GM23338 (cell line): ENCODE results near the gene RASGRP1. TPM values are rescaled to one million over a fixed set of nuclear protein-coding genes. Genes with fewer than 3 reads are reported as not detected.

Source experiments
- ATAC-seq: fragments of 200-7000 bp; cut with Tn5 transposase; 3 replicates; pipeline ENCODE4 v1.9.1; 2020
- DNase-seq: peaks from one replicate; pipeline ENCODE4 v3.0.0-alpha.2; 2015; ENCODE audit warnings: low spot score
- H2AFZ ChIP-seq: fragments of 200-600 bp; sonication (generic); 2 replicates; pipeline ENCODE4 v1.8.0; 2016; ENCODE audit warnings: antibody characterized with exemption, mild to moderate bottlenecking, moderate library complexity
- H3F3A ChIP-seq: fragments of 200-600 bp; sonication (generic); replicated peaks from 2 replicates; pipeline ENCODE4 v1.8.0; 2017; ENCODE audit warnings: antibody characterized with exemption, mixed run types, low read depth
- H3K27ac ChIP-seq: fragments of 200-600 bp; sonication (generic); 2 replicates; pipeline ENCODE4 v1.6.1; 2016; ENCODE audit warnings: low read depth
- H3K27me3 ChIP-seq: fragments of 200-600 bp; sonication (generic); 2 replicates; pipeline ENCODE4 v1.8.0; 2016; ENCODE audit warnings: mild to moderate bottlenecking, mixed run types, moderate library complexity; ENCODE audit not compliant: insufficient read depth
- H3K36me3 ChIP-seq: fragments of 200-600 bp; sonication (generic); 2 replicates; pipeline ENCODE4 v1.8.0; 2016; ENCODE audit warnings: mild to moderate bottlenecking; ENCODE audit not compliant: insufficient read depth
- H3K4me1 ChIP-seq: fragments of 200-600 bp; sonication (generic); 2 replicates; pipeline ENCODE4 v1.8.0; 2016; ENCODE audit warnings: mild to moderate bottlenecking, moderate library complexity; ENCODE audit not compliant: insufficient read depth
- H3K4me2 ChIP-seq: fragments of 200-600 bp; sonication (generic); 2 replicates; pipeline ENCODE4 v1.7.1; 2017; ENCODE audit warnings: mixed run types
- H3K4me3 ChIP-seq: fragments of 200-600 bp; sonication (generic); 2 replicates; pipeline ENCODE4 v1.6.1; 2016; ENCODE audit warnings: mixed run types
- H3K79me2 ChIP-seq: fragments of 200-600 bp; sonication (generic); replicated peaks from 2 replicates; pipeline ENCODE4 v1.8.0; 2017; ENCODE audit warnings: mild to moderate bottlenecking; ENCODE audit not compliant: insufficient read depth
- H3K9me2 ChIP-seq: fragments of 200-600 bp; sonication (generic); 2 replicates; pipeline ENCODE4 v1.8.0; 2017; ENCODE audit not compliant: insufficient read depth
- H4K20me1 ChIP-seq: fragments of 200-600 bp; sonication (generic); replicated peaks from 2 replicates; pipeline ENCODE4 v1.8.0; 2017; ENCODE audit warnings: mild to moderate bottlenecking; ENCODE audit not compliant: insufficient read depth
- H3K27ac Mint-ChIP-seq: 2 replicates; pipeline ENCODE4 v1.8.0; 2020; ENCODE audit warnings: inconsistent platforms, mild to moderate bottlenecking, moderate library complexity, mixed read lengths
- H3K27me3 Mint-ChIP-seq: 3 replicates; pipeline ENCODE4 v1.8.0; 2022; ENCODE audit warnings: low read depth, mild to moderate bottlenecking, moderate library complexity, mixed read lengths, inconsistent platforms; ENCODE audit not compliant: insufficient read depth, poor library complexity
- H3K36me3 Mint-ChIP-seq: 3 replicates; pipeline ENCODE4 v1.8.0; 2021; ENCODE audit warnings: low read depth, mild to moderate bottlenecking, inconsistent platforms, moderate library complexity, mixed read lengths
- H3K4me1 Mint-ChIP-seq: 3 replicates; pipeline ENCODE4 v1.8.0; 2020; ENCODE audit warnings: mild to moderate bottlenecking, inconsistent platforms, mixed read lengths
- H3K4me3 Mint-ChIP-seq: 3 replicates; pipeline ENCODE4 v1.8.0; 2021; ENCODE audit warnings: moderate library complexity, mild to moderate bottlenecking, inconsistent platforms, mixed read lengths
- H3K9me3 Mint-ChIP-seq: 3 replicates; pipeline ENCODE4 v1.8.0; 2020; ENCODE audit warnings: moderate library complexity, mild to moderate bottlenecking, inconsistent platforms, mixed read lengths
- CREB1 ChIP-seq: fragments of 250-450 bp; sonication (Bioruptor Pico); IDR thresholded peaks from 2 replicates; pipeline ENCODE4 v1.5.0; 2020; ENCODE audit warnings: low read depth, mild to moderate bottlenecking, moderate library complexity
- CTCF ChIP-seq, 2 experiments: fragments of 200-600 bp in 1 of 2; sonication (generic) in 1 of 2; conservative IDR thresholded peaks; 2 replicates each; pipeline versions ENCODE4 v1.5.1 to v1.6.1; 2016 to 2017; ENCODE audit warnings: antibody characterized with exemption in 2 of 2, low read depth in 2 of 2, mild to moderate bottlenecking in 2 of 2, moderate library complexity in 1 of 2
- NANOG ChIP-seq: IDR thresholded peaks from 2 replicates; pipeline ENCODE4 v1.6.1; 2016; ENCODE audit warnings: antibody characterized with exemption, borderline replicate concordance
- STAT1 ChIP-seq: IDR thresholded peaks from one replicate; pipeline ENCODE4 v1.6.1; 2016; ENCODE audit warnings: antibody characterized with exemption; ENCODE audit not compliant: unreplicated experiment
- ZNF114 ChIP-seq: fragments of 250-450 bp; sonication (Bioruptor Pico); IDR thresholded peaks from 2 replicates; pipeline ENCODE4 v1.5.0; 2020; ENCODE audit warnings: mild to moderate bottlenecking, moderate library complexity
- ZNF331 ChIP-seq: fragments of 250-450 bp; sonication (Bioruptor Pico); IDR thresholded peaks from 2 replicates; pipeline ENCODE4 v1.5.0; 2020; ENCODE audit warnings: low read depth, mild to moderate bottlenecking, moderate library complexity
- ZNF462 ChIP-seq: fragments of 250-450 bp; sonication (Bioruptor Pico); IDR thresholded peaks from 2 replicates; pipeline ENCODE4 v1.5.0; 2020; ENCODE audit warnings: mild to moderate bottlenecking, moderate library complexity
- polyA plus RNA-seq: library from polyadenylated mRNA; unstranded; fragments of >200 nt; fragmentation: Nextera tagmentation; extraction: Ambion mirVana; gene quantifications from 2 replicates; pipeline ENCODE4 v1.2.1, GENCODE V29; 2016
- total RNA-seq: library from RNA; depleted of rRNA; stranded (reverse); fragments of >200 nt; shearing (Covaris generic); gene quantifications from 2 replicates; pipeline ENCODE4 v1.2.3, GENCODE V29; 2014
- TF ChIP-seq, protein P1 (sequence below): IDR thresholded peaks from 2 replicates; pipeline ENCODE4 v1.6.1; 2016; ENCODE audit warnings: antibody characterized with exemption

RASGRP1 gene
- total and polyA plus RNA-seq, 2 experiments from 2014 or later = 1.1 to 1.2 TPM

DNA sequence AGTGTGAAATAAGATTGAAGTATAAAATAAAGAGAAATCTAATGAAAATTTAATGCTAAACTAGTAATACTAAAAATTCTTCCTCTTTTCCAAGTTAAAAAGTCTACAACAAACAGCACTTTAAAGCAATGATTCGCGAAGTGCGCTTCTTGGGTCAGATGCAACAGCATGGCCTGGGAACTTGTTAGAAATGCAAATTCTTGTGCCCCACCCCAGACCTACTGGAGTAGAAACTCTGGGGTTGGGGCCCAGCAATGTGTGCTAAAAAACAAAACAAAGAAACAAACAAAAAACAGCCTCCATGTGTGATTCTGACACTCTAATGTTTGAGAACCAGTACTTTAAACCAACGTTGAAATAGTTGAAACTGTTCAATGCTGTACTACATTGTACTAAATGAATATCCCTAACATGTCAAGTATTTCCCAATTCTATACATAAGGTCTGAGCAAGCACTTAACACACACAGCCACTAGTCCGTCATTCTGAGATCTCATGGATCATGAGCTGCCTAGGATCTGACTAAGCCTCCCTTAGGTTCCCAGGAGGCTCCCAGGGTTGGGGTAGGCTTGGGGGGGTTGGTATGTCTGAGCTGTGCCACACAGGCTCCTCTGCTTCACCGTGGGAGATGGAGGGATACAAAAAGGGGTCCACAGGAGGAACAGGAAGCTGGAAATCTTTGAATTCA lies 6.1 kb downstream of the RASGRP1 start (continued):
- TF ChIP-seq ZNF462 (CRISPR knock-in tag) = no peak

GRCh38 chr15:38557921-38558320 lies 6.7 kb downstream of the RASGRP1 start:
- Histone ChIP-seq H2AFZ (no peak overlapping the region), H3K4me3 (no peak overlapping the region), H3K9me2 (0 out of 2 replicates have a peak, but pooled peaks cover 2% of the 10 kb centered on the region), H3K36me3 (no peaks in the 10 kb centered on the region), H3K27ac (no peak overlapping the region), H3K4me2 (no peak overlapping the region), H4K20me1 (no peaks in the 10 kb centered on the region), H3K79me2 (no peaks in the 10 kb centered on the region), H3F3A (no peaks in the 10 kb centered on the region), H3K27me3 (peaks cover 6% of the 10 kb centered on the region), H3K4me1 (no peaks in the 10 kb centered on the region)
- Mint-ChIP-seq H3K4me1 (peaks cover 6% of the 10 kb centered on the region; the same call in 2 of the 3 replicates), H3K27me3 (no peaks in the 10 kb centered on the region), H3K4me3 (no peak overlapping the region), H3K9me3 (no peaks in the 10 kb centered on the region), H3K27ac (no peak overlapping the region), H3K36me3 (no peaks in the 10 kb centered on the region)
- ATAC-seq (no peak), DNase-seq (no peak)
- TF ChIP-seq, protein P1, sequence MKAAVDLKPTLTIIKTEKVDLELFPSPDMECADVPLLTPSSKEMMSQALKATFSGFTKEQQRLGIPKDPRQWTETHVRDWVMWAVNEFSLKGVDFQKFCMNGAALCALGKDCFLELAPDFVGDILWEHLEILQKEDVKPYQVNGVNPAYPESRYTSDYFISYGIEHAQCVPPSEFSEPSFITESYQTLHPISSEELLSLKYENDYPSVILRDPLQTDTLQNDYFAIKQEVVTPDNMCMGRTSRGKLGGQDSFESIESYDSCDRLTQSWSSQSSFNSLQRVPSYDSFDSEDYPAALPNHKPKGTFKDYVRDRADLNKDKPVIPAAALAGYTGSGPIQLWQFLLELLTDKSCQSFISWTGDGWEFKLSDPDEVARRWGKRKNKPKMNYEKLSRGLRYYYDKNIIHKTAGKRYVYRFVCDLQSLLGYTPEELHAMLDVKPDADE = no peak
- TF ChIP-seq ZNF114 = no peak
- no peak for TF ChIP-seq ZNF331
- TF ChIP-seq CTCF (conservative IDR thresholded peaks at IDR 0.05; ENCODE audit: low read depth in 2 of 2) = no peak
- no peak for TF ChIP-seq NANOG
- TF ChIP-seq CREB1 (CRISPR knock-in tag) = no peak
- no peak for TF ChIP-seq STAT1
